HEK293 (cell line): ENCODE results near the gene PRKG1.

Source experiments
- EGR2 ChIP-seq: fragments of 450-650 bp; formaldehyde crosslinking; IDR thresholded peaks from 2 replicates; pipeline ENCODE4 v1.5.1; 2016; ENCODE audit warnings: low read depth, missing biosample characterization, missing genetic modification characterization
- FEZF1 ChIP-seq: fragments of 450-650 bp; formaldehyde crosslinking; IDR thresholded peaks from 2 replicates; pipeline ENCODE4 v1.5.1; 2016; ENCODE audit warnings: missing biosample characterization, missing genetic modification characterization
- GFI1B ChIP-seq: fragments of 450-650 bp; formaldehyde crosslinking; IDR thresholded peaks from 2 replicates; pipeline ENCODE4 v1.5.1; 2016; ENCODE audit warnings: missing biosample characterization, missing genetic modification characterization
- OVOL3 ChIP-seq: fragments of 450-650 bp; formaldehyde crosslinking; IDR thresholded peaks from 2 replicates; pipeline ENCODE4 v1.5.1; 2016; ENCODE audit warnings: missing biosample characterization, missing genetic modification characterization
- REPIN1 ChIP-seq: fragments of 450-650 bp; formaldehyde crosslinking; IDR thresholded peaks from 2 replicates; pipeline ENCODE4 v1.5.1; 2017; ENCODE audit warnings: missing biosample characterization, missing genetic modification characterization, low read depth
- SETDB1 ChIP-seq: IDR thresholded peaks from one replicate; pipeline ENCODE4 v1.6.1; 2017; ENCODE audit warnings: mild to moderate bottlenecking, low read length, moderate library complexity, mixed read lengths; ENCODE audit not compliant: insufficient read length
- SP3 ChIP-seq: fragments of 450-650 bp; formaldehyde crosslinking; IDR thresholded peaks from 2 replicates; pipeline ENCODE4 v1.5.1; 2016; ENCODE audit warnings: missing biosample characterization, missing genetic modification characterization
- WT1 ChIP-seq: fragments of 450-650 bp; formaldehyde crosslinking; IDR thresholded peaks from 2 replicates; pipeline ENCODE4 v1.5.1; 2016; ENCODE audit warnings: missing biosample characterization, missing genetic modification characterization
- ZNF10 ChIP-seq: fragments of 450-650 bp; formaldehyde crosslinking; IDR thresholded peaks from 2 replicates; pipeline ENCODE4 v1.5.1; 2017; ENCODE audit warnings: missing biosample characterization, missing genetic modification characterization
- ZNF133 ChIP-seq: fragments of 450-650 bp; formaldehyde crosslinking; IDR thresholded peaks from 2 replicates; pipeline ENCODE4 v1.5.1; 2016; ENCODE audit warnings: missing biosample characterization, missing genetic modification characterization
- ZNF16 ChIP-seq: fragments of 450-650 bp; formaldehyde crosslinking; IDR thresholded peaks from 2 replicates; pipeline ENCODE4 v1.5.1; 2016; ENCODE audit warnings: low read depth, missing biosample characterization, missing genetic modification characterization
- ZNF266 ChIP-seq: fragments of 450-650 bp; formaldehyde crosslinking; IDR thresholded peaks from 2 replicates; pipeline ENCODE4 v1.5.1; 2016; ENCODE audit warnings: missing biosample characterization, missing genetic modification characterization, low read depth
- ZNF324 ChIP-seq: fragments of 450-650 bp; formaldehyde crosslinking; IDR thresholded peaks from 2 replicates; pipeline ENCODE4 v1.5.1; 2016; ENCODE audit warnings: missing biosample characterization, missing genetic modification characterization
- ZNF394 ChIP-seq: fragments of 450-650 bp; formaldehyde crosslinking; IDR thresholded peaks from 2 replicates; pipeline ENCODE4 v1.5.1; 2016; ENCODE audit warnings: missing biosample characterization, missing genetic modification characterization, mild to moderate bottlenecking, moderate library complexity, borderline replicate concordance
- ZNF416 ChIP-seq: fragments of 450-650 bp; formaldehyde crosslinking; IDR thresholded peaks from 2 replicates; pipeline ENCODE4 v1.5.1; 2016; ENCODE audit warnings: missing biosample characterization, missing genetic modification characterization
- ZNF48 ChIP-seq: fragments of 450-650 bp; formaldehyde crosslinking; IDR thresholded peaks from 2 replicates; pipeline ENCODE4 v1.5.1; 2016; ENCODE audit warnings: missing biosample characterization, missing genetic modification characterization
- ZNF510 ChIP-seq: fragments of 450-650 bp; formaldehyde crosslinking; IDR thresholded peaks from 2 replicates; pipeline ENCODE4 v1.5.1; 2018; ENCODE audit warnings: mild to moderate bottlenecking, missing genetic modification characterization, missing biosample characterization; ENCODE audit not compliant: insufficient replicate concordance
- ZNF521 ChIP-seq: fragments of 450-650 bp; formaldehyde crosslinking; IDR thresholded peaks from 2 replicates; pipeline ENCODE4 v1.5.1; 2017; ENCODE audit warnings: missing biosample characterization, mild to moderate bottlenecking, missing genetic modification characterization
- ZNF596 ChIP-seq: fragments of 450-650 bp; IDR thresholded peaks from 2 replicates; pipeline ENCODE4 v1.5.0; 2018; ENCODE audit warnings: missing biosample characterization, mild to moderate bottlenecking, missing genetic modification characterization, moderate library complexity
- ZNF610 ChIP-seq: fragments of 450-650 bp; formaldehyde crosslinking; IDR thresholded peaks from 2 replicates; pipeline ENCODE4 v1.5.1; 2016; ENCODE audit warnings: missing biosample characterization, missing genetic modification characterization, borderline replicate concordance
- ZNF624 ChIP-seq: fragments of 450-650 bp; formaldehyde crosslinking; IDR thresholded peaks from 2 replicates; pipeline ENCODE4 v1.5.1; 2017; ENCODE audit warnings: missing biosample characterization, missing genetic modification characterization
- ZNF626 ChIP-seq: fragments of 450-650 bp; sonication (Bioruptor Pico); formaldehyde crosslinking; IDR thresholded peaks from 2 replicates; pipeline ENCODE4 v1.5.1; 2018; ENCODE audit warnings: missing biosample characterization, missing genetic modification characterization, inconsistent platforms
- ZNF629 ChIP-seq: fragments of 450-650 bp; formaldehyde crosslinking; IDR thresholded peaks from 2 replicates; pipeline ENCODE4 v1.5.1; 2017; ENCODE audit warnings: missing biosample characterization, missing genetic modification characterization
- ZNF701 ChIP-seq: fragments of 450-650 bp; formaldehyde crosslinking; IDR thresholded peaks from 2 replicates; pipeline ENCODE4 v1.5.1; 2016; ENCODE audit warnings: missing biosample characterization, missing genetic modification characterization
- ZNF704 ChIP-seq: fragments of 450-650 bp; formaldehyde crosslinking; IDR thresholded peaks from 2 replicates; pipeline ENCODE4 v1.5.1; 2016; ENCODE audit warnings: missing biosample characterization, missing genetic modification characterization
- ZNF747 ChIP-seq: fragments of 450-650 bp; formaldehyde crosslinking; IDR thresholded peaks from 2 replicates; pipeline ENCODE4 v1.5.1; 2016; ENCODE audit warnings: missing biosample characterization, missing genetic modification characterization
- ZNF76 ChIP-seq: fragments of 450-650 bp; formaldehyde crosslinking; IDR thresholded peaks from 2 replicates; pipeline ENCODE4; 2016; ENCODE audit warnings: low read depth, missing biosample characterization, missing genetic modification characterization, borderline replicate concordance
- ZNF830 ChIP-seq: fragments of 450-650 bp; IDR thresholded peaks from 2 replicates; pipeline ENCODE4 v1.5.0; 2018; ENCODE audit warnings: missing biosample characterization, missing genetic modification characterization, low read depth, mild to moderate bottlenecking, moderate library complexity
- TF ChIP-seq, protein P1 (sequence below): fragments of 450-650 bp; formaldehyde crosslinking; IDR thresholded peaks from 2 replicates; pipeline ENCODE4 v1.5.1; 2016; ENCODE audit warnings: missing biosample characterization, missing genetic modification characterization
- TF ChIP-seq, protein P2 (sequence below): fragments of 450-650 bp; formaldehyde crosslinking; optimal IDR thresholded peaks from 2 replicates; pipeline ENCODE3; 2016; ENCODE audit warnings: missing biosample characterization, mild to moderate bottlenecking, missing genetic modification characterization
- TF ChIP-seq, protein P3 (sequence below): fragments of 450-650 bp; formaldehyde crosslinking; IDR thresholded peaks from 2 replicates; pipeline ENCODE4 v1.5.1; 2017; ENCODE audit warnings: missing biosample characterization, missing genetic modification characterization
- TF ChIP-seq, protein P4 (sequence below): fragments of 450-650 bp; formaldehyde crosslinking; IDR thresholded peaks from 2 replicates; pipeline ENCODE4 v1.5.1; 2016; ENCODE audit warnings: missing biosample characterization, missing genetic modification characterization
- TF ChIP-seq, protein P5 (sequence below): fragments of 450-650 bp; formaldehyde crosslinking; IDR thresholded peaks from 2 replicates; pipeline ENCODE4 v1.5.1; 2016; ENCODE audit warnings: missing biosample characterization, missing genetic modification characterization

PRKG1 gene

DNA sequence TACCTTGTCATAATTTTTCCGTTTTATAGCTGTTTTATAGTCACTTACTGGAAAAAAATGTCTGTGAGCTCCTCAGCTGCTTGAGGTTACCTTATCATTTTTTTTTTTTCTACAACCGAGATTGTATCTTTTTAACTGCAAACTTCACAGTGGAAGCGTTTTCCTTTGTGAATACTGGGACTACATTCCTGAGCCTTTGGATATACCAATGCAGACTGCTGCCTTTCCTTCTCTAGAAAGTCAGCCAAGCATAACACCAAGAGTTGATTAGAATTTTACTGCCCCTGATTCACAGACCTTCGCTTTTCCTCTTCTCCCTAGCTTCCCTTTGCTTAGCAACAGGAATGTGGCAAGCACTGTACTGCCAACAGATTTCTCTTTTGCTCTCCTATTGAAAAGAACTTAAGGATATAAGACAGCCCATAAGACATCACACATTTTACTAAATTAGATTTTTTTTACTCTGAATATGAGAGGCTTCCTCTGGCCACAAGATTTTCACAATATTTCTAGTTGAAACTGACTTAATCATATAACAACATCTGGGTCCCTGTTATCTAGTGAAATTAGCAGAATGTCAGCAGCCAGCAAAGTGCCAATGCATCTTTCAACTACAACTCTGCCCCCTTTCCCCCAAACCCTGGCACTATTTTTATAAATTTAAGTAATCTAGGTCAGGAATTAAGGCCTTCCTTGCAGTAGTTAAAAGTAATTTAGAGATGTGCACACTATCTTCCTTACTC lies 170.6 kb downstream of the PRKG1 start (continued):
- TF ChIP-seq ZNF624 (no peak), OVOL3 (tag by site-specific recombination) (no peak), ZNF747 (tag by site-specific recombination) (no peak), WT1 (tag by site-specific recombination) (no peak; the same call in 1 of the 2 replicates), SP3 (no peak), ZNF596 (tag by site-specific recombination) (no peak), EGR2 (tag by site-specific recombination) (no peak), ZNF133 (tag by site-specific recombination) (no peak), ZNF610 (no peak; the same call in 1 of the 2 replicates), ZNF830 (tag by site-specific recombination) (no peak), ZNF48 (no peak), ZNF16 (tag by site-specific recombination) (no peak), ZNF629 (tag by site-specific recombination) (peak; percentile 65), SETDB1 (no peak), ZNF510 (no peak), ZNF626 (tag by site-specific recombination) (no peak), GFI1B (peak; percentile 69; the same call in 1 of the 2 replicates), FEZF1 (tag by site-specific recombination) (peak; percentile 85), ZNF701 (tag by site-specific recombination) (no peak), ZNF704 (tag by site-specific recombination) (no peak), ZNF266 (tag by site-specific recombination) (no peak), ZNF394 (tag by site-specific recombination) (no peak; the same call in 1 of the 2 replicates), ZNF416 (tag by site-specific recombination) (no peak), ZNF521 (no peak), ZNF76 (no peak), REPIN1 (tag by site-specific recombination) (no peak), ZNF324 (tag by site-specific recombination) (no peak), ZNF10 (tag by site-specific recombination) (peak; percentile 78)
- TF ChIP-seq, protein P1, sequence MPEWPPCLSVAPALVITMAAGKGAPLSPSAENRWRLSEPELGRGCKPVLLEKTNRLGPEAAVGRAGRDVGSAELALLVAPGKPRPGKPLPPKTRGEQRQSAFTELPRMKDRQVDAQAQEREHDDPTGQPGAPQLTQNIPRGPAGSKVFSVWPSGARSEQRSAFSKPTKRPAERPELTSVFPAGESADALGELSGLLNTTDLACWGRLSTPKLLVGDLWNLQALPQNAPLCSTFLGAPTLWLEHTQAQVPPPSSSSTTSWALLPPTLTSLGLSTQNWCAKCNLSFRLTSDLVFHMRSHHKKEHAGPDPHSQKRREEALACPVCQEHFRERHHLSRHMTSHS (tag by site-specific recombination), result no peak
- TF ChIP-seq, protein P2, sequence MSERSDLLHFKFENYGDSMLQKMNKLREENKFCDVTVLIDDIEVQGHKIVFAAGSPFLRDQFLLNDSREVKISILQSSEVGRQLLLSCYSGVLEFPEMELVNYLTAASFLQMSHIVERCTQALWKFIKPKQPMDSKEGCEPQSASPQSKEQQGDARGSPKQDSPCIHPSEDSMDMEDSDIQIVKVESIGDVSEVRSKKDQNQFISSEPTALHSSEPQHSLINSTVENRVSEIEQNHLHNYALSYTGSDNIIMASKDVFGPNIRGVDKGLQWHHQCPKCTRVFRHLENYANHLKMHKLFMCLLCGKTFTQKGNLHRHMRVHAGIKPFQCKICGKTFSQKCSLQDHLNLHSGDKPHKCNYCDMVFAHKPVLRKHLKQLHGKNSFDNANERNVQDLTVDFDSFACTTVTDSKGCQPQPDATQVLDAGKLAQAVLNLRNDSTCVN (tag by site-specific recombination), result no peak
- TF ChIP-seq, protein P3, sequence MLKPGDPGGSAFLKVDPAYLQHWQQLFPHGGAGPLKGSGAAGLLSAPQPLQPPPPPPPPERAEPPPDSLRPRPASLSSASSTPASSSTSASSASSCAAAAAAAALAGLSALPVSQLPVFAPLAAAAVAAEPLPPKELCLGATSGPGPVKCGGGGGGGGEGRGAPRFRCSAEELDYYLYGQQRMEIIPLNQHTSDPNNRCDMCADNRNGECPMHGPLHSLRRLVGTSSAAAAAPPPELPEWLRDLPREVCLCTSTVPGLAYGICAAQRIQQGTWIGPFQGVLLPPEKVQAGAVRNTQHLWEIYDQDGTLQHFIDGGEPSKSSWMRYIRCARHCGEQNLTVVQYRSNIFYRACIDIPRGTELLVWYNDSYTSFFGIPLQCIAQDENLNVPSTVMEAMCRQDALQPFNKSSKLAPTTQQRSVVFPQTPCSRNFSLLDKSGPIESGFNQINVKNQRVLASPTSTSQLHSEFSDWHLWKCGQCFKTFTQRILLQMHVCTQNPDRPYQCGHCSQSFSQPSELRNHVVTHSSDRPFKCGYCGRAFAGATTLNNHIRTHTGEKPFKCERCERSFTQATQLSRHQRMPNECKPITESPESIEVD (tag by site-specific recombination), result peak; percentile 99
- TF ChIP-seq, protein P4, sequence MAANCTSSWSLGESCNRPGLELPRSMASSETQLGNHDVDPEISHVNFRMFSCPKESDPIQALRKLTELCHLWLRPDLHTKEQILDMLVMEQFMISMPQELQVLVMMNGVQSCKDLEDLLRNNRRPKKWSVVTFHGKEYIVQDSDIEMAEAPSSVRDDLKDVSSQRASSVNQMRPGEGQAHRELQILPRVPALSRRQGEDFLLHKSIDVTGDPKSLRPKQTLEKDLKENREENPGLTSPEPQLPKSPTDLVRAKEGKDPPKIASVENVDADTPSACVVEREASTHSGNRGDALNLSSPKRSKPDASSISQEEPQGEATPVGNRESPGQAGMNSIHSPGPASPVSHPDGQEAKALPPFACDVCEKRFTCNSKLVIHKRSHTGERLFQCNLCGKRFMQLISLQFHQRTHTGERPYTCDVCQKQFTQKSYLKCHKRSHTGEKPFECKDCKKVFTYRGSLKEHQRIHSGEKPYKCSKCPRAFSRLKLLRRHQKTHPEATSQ (tag by site-specific recombination), result no peak
- TF ChIP-seq, protein P5, sequence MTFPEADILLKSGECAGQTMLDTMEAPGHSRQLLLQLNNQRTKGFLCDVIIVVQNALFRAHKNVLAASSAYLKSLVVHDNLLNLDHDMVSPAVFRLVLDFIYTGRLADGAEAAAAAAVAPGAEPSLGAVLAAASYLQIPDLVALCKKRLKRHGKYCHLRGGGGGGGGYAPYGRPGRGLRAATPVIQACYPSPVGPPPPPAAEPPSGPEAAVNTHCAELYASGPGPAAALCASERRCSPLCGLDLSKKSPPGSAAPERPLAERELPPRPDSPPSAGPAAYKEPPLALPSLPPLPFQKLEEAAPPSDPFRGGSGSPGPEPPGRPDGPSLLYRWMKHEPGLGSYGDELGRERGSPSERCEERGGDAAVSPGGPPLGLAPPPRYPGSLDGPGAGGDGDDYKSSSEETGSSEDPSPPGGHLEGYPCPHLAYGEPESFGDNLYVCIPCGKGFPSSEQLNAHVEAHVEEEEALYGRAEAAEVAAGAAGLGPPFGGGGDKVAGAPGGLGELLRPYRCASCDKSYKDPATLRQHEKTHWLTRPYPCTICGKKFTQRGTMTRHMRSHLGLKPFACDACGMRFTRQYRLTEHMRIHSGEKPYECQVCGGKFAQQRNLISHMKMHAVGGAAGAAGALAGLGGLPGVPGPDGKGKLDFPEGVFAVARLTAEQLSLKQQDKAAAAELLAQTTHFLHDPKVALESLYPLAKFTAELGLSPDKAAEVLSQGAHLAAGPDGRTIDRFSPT (tag by site-specific recombination), result no peak
